ENCODE results near the gene C19orf81. TPM values are rescaled to one million over a fixed set of nuclear protein-coding genes. Genes with fewer than 3 reads are reported as not detected.

Gene C19orf81
- polyA plus RNA-seq, 2 donors: 0.15 TPM; not detected in 1

GRCh38 chr19:50693064-50693975 is 44.1 kb downstream of the C19orf81 start:
- peaks cover 0 to 4% of the 10 kb centered on the region in 2 donors for H3K4me1 ChIP-seq (ENCODE audit: control insufficient read depth in 2 of 2, insufficient read depth in 2 of 2, low read length in 1 of 2)
- no peaks in the 10 kb centered on the region for H3K9me3 ChIP-seq (ENCODE audit: control insufficient read depth in 2 of 2, insufficient read depth in 1 of 2, low read depth in 1 of 2, low read length in 1 of 2)
- H3K36me3 ChIP-seq (ENCODE audit: control insufficient read depth in 2 of 2, insufficient read depth in 2 of 2, low read length in 1 of 2): no peaks in the 10 kb centered on the region
- no peak overlapping the region for H3K4me3 ChIP-seq (ENCODE audit: low read depth in 1 of 2, low read length in 2 of 2)
- H3K27me3 ChIP-seq (ENCODE audit: control insufficient read depth in 1 of 2, insufficient read depth in 2 of 2, low read length in 2 of 2): peaks cover 0 to 22% of the 10 kb centered on the region in 2 donors
- H3K27ac ChIP-seq (ENCODE audit: low read depth in 2 of 2, low read length in 1 of 2): no peak overlapping the region
- WGBS, 2 donors: 7 to 9% methylated on average over 22 to 23 of the region's 23 CpGs

GRCh38 chr19:50694815-50695145 is 45.5 kb downstream of the C19orf81 start:
- Histone ChIP-seq H3K27ac (ENCODE audit: low read depth in 2 of 2, low read length in 1 of 2) (no peak overlapping the region), H3K27me3 (ENCODE audit: control insufficient read depth in 1 of 2, insufficient read depth in 2 of 2, low read length in 2 of 2) (peaks cover 0 to 22% of the 10 kb centered on the region in 2 donors), H3K4me1 (ENCODE audit: control insufficient read depth in 2 of 2, insufficient read depth in 2 of 2, low read length in 1 of 2) (peaks cover 0 to 4% of the 10 kb centered on the region in 2 donors), H3K9me3 (ENCODE audit: control insufficient read depth in 2 of 2, insufficient read depth in 1 of 2, low read depth in 1 of 2, low read length in 1 of 2) (no peaks in the 10 kb centered on the region), H3K36me3 (ENCODE audit: control insufficient read depth in 2 of 2, insufficient read depth in 2 of 2, low read length in 1 of 2) (no peaks in the 10 kb centered on the region), H3K4me3 (ENCODE audit: low read depth in 1 of 2, low read length in 2 of 2) (no peak overlapping the region)
- 4% methylated on average over 51 of the region's 51 CpGs; no CpG with 5 or more reads in 1 of the 2 donors for WGBS, 2 donors

GRCh38 chr19:50695251-50696093 is 46.2 kb downstream of the C19orf81 start:
- H3K9me3 ChIP-seq (ENCODE audit: control insufficient read depth in 2 of 2, insufficient read depth in 1 of 2, low read depth in 1 of 2, low read length in 1 of 2): no peaks in the 10 kb centered on the region
- H3K27me3 ChIP-seq (ENCODE audit: control insufficient read depth in 1 of 2, insufficient read depth in 2 of 2, low read length in 2 of 2): peaks cover 0 to 22% of the 10 kb centered on the region in 2 donors
- H3K4me1 ChIP-seq (ENCODE audit: control insufficient read depth in 2 of 2, insufficient read depth in 2 of 2, low read length in 1 of 2): peaks cover 0 to 4% of the 10 kb centered on the region in 2 donors
- no peak overlapping the region for H3K4me3 ChIP-seq (ENCODE audit: low read depth in 1 of 2, low read length in 2 of 2)
- WGBS, 2 donors: 3 to 4% methylated on average over 39 to 78 of the region's 81 CpGs
- H3K27ac ChIP-seq (ENCODE audit: low read depth in 2 of 2, low read length in 1 of 2): no peak overlapping the region
- H3K36me3 ChIP-seq (ENCODE audit: control insufficient read depth in 2 of 2, insufficient read depth in 2 of 2, low read length in 1 of 2): no peaks in the 10 kb centered on the region

GRCh38 chr19:50696094-50696483 is 46.8 kb downstream of the C19orf81 start:
- Histone ChIP-seq H3K27ac (ENCODE audit: low read depth in 2 of 2, low read length in 1 of 2) (no peak overlapping the region), H3K36me3 (ENCODE audit: control insufficient read depth in 2 of 2, insufficient read depth in 2 of 2, low read length in 1 of 2) (no peaks in the 10 kb centered on the region), H3K4me3 (ENCODE audit: low read depth in 1 of 2, low read length in 2 of 2) (no peak overlapping the region), H3K9me3 (ENCODE audit: control insufficient read depth in 2 of 2, insufficient read depth in 1 of 2, low read depth in 1 of 2, low read length in 1 of 2) (no peaks in the 10 kb centered on the region), H3K27me3 (ENCODE audit: control insufficient read depth in 1 of 2, insufficient read depth in 2 of 2, low read length in 2 of 2) (peaks cover 0 to 22% of the 10 kb centered on the region in 2 donors), H3K4me1 (ENCODE audit: control insufficient read depth in 2 of 2, insufficient read depth in 2 of 2, low read length in 1 of 2) (peaks cover 0 to 4% of the 10 kb centered on the region in 2 donors)
- WGBS, 2 donors: 51 to 52% methylated on average over 15 of the region's 15 CpGs

- no peaks in the 10 kb centered on the region for H3K36me3 ChIP-seq (ENCODE audit: control insufficient read depth in 2 of 2, insufficient read depth in 2 of 2, low read length in 1 of 2)
- peaks cover 0 to 22% of the 10 kb centered on the region in 2 donors for H3K27me3 ChIP-seq (ENCODE audit: control insufficient read depth in 1 of 2, insufficient read depth in 2 of 2, low read length in 2 of 2)
- H3K27ac ChIP-seq (ENCODE audit: low read depth in 2 of 2, low read length in 1 of 2): no peak overlapping the region
- no peaks in the 10 kb centered on the region for H3K9me3 ChIP-seq (ENCODE audit: control insufficient read depth in 2 of 2, insufficient read depth in 1 of 2, low read depth in 1 of 2, low read length in 1 of 2)
- H3K4me3 ChIP-seq (ENCODE audit: low read depth in 1 of 2, low read length in 2 of 2): no peak overlapping the region
- WGBS, 2 donors: 69% methylated on average over 13 of the region's 13 CpGs
- H3K4me1 ChIP-seq (ENCODE audit: control insufficient read depth in 2 of 2, insufficient read depth in 2 of 2, low read length in 1 of 2): peaks cover 0 to 4% of the 10 kb centered on the region in 2 donors
Observed at GRCh38 chr19:50697414-50698124, 48.3 kb downstream of the C19orf81 start.

GRCh38 chr19:50701367-50701985 is 52.2 kb downstream of the C19orf81 start:
- Histone ChIP-seq H3K4me1 (ENCODE audit: control insufficient read depth in 2 of 2, insufficient read depth in 2 of 2, low read length in 1 of 2) (no peaks in the 10 kb centered on the region), H3K36me3 (ENCODE audit: control insufficient read depth in 2 of 2, insufficient read depth in 2 of 2, low read length in 1 of 2) (no peaks in the 10 kb centered on the region), H3K9me3 (ENCODE audit: control insufficient read depth in 2 of 2, insufficient read depth in 1 of 2, low read depth in 1 of 2, low read length in 1 of 2) (no peaks in the 10 kb centered on the region), H3K27me3 (ENCODE audit: control insufficient read depth in 1 of 2, insufficient read depth in 2 of 2, low read length in 2 of 2) (peaks cover 0 to 2% of the 10 kb centered on the region in 2 donors), H3K27ac (ENCODE audit: low read depth in 2 of 2, low read length in 1 of 2) (no peak overlapping the region), H3K4me3 (ENCODE audit: low read depth in 1 of 2, low read length in 2 of 2) (no peak overlapping the region)
- WGBS, 2 donors: 87 to 89% methylated on average over 13 of the region's 13 CpGs

- Histone ChIP-seq H3K27ac (ENCODE audit: low read depth in 2 of 2, low read length in 1 of 2) (no peak overlapping the region), H3K36me3 (ENCODE audit: control insufficient read depth in 2 of 2, insufficient read depth in 2 of 2, low read length in 1 of 2) (no peaks in the 10 kb centered on the region), H3K9me3 (ENCODE audit: control insufficient read depth in 2 of 2, insufficient read depth in 1 of 2, low read depth in 1 of 2, low read length in 1 of 2) (no peaks in the 10 kb centered on the region), H3K4me1 (ENCODE audit: control insufficient read depth in 2 of 2, insufficient read depth in 2 of 2, low read length in 1 of 2) (no peaks in the 10 kb centered on the region), H3K27me3 (ENCODE audit: control insufficient read depth in 1 of 2, insufficient read depth in 2 of 2, low read length in 2 of 2) (peaks cover 0 to 2% of the 10 kb centered on the region in 2 donors), H3K4me3 (ENCODE audit: low read depth in 1 of 2, low read length in 2 of 2) (no peak overlapping the region)
- 60 to 68% methylated on average over 23 of the region's 23 CpGs for WGBS, 2 donors
Observed at GRCh38 chr19:50702158-50702870, 53.1 kb downstream of the C19orf81 start.

GRCh38 chr19:50702871-50703829 is 53.9 kb downstream of the C19orf81 start:
- 61 to 64% methylated on average over 45 to 47 of the region's 47 CpGs for WGBS, 2 donors
- no peak overlapping the region for H3K27ac ChIP-seq (ENCODE audit: low read depth in 2 of 2, low read length in 1 of 2)
- H3K36me3 ChIP-seq (ENCODE audit: control insufficient read depth in 2 of 2, insufficient read depth in 2 of 2, low read length in 1 of 2): no peaks in the 10 kb centered on the region
- H3K4me1 ChIP-seq (ENCODE audit: control insufficient read depth in 2 of 2, insufficient read depth in 2 of 2, low read length in 1 of 2): no peaks in the 10 kb centered on the region
- H3K27me3 ChIP-seq (ENCODE audit: control insufficient read depth in 1 of 2, insufficient read depth in 2 of 2, low read length in 2 of 2): peaks cover 0 to 2% of the 10 kb centered on the region in 2 donors
- H3K4me3 ChIP-seq (ENCODE audit: low read depth in 1 of 2, low read length in 2 of 2): no peak overlapping the region
- no peaks in the 10 kb centered on the region for H3K9me3 ChIP-seq (ENCODE audit: control insufficient read depth in 2 of 2, insufficient read depth in 1 of 2, low read depth in 1 of 2, low read length in 1 of 2)
